SK-N-DZ (cell line): ENCODE data around the gene MCM3.

Experiments used
- DNase-seq: peaks from one replicate; pipeline ENCODE4 v3.0.0-alpha.2; 2015; ENCODE audit warnings: low spot score

MCM3 gene

DNA sequence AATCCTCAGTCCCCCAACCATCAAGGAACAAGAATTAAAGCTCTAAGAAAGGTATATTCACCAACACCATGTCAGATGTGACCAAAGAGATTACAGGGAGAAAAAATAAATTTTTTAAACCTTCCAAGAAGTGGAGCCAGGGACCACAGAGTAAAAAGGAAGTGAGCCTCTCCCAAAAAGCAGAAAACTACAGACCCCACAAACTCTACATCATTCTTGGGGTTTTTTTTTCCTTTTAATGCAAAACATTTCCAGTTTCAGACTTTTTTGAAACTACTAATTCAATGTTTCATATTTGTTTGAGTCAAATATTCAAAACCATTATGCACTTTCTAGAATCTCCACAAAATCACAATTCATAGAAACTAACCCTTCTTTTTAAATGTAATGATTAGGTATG is 33.4 kb downstream of the MCM3 start:
- DNase-seq = no peak

DNA sequence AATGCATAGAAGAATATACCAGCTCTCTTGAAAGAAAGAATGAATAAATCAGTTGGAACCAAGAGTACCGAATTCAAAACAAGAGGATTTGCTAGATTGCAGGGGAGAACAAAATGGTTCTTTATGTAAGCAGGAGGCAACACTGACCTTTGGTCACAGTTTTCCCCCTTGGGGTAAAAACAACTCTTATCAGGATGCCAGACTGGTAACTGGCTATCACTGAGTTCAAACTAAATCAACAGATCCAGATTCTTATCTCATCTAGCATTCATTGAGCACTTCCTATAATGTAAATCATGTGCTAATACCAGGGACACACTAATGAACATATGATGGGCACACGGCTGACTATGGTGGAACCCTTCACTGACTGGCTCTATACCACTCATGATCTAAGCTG is 35.5 kb downstream of the MCM3 start:
- DNase-seq = no peak

DNA sequence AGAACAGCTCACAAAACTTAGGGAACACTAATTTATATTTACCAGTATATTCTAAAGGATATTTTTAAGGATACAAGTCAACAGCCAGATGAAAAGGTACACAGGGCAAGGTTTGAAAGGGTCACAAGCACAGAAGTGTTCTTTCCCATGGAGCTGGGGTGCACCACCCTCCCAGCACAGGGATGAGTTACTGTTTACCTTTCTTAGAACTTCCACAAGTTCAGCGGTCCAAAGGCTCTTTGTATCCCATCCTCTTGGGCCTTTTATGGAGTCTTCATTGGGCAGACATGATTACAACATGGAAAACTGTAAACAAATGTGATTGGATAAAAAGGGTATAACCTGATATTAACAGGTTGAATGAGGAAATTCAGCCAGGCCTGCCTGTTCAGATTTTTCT is 39.1 kb downstream of the MCM3 start:
- DNase-seq = no peak

DNA sequence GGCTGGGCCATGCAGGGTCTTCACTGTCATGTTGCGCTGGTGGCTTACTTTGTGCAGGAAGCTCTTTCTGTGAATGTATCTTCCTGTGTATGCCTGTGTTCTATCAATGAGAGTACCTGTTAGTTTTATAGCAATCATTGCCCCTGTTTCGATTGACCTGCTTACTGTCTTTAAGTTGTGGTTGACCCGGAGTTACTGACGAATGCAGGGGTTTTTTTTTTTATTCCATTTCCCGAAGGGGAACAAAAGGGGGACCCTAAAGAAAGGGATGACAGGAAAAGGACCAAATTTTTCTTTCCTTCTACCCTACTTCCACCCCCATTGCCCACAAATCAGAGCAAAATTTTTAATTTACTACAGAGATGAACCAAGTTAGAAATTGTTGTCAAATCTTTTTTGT is 40.1 kb downstream of the MCM3 start, which contains the start of gene IL17F:
TSS of gene IL17F (minus strand) at position 101 of the 400 bp plus-strand sequence. CDS start at position 30, 71 bp downstream.
- DNase-seq = no peak

DNA sequence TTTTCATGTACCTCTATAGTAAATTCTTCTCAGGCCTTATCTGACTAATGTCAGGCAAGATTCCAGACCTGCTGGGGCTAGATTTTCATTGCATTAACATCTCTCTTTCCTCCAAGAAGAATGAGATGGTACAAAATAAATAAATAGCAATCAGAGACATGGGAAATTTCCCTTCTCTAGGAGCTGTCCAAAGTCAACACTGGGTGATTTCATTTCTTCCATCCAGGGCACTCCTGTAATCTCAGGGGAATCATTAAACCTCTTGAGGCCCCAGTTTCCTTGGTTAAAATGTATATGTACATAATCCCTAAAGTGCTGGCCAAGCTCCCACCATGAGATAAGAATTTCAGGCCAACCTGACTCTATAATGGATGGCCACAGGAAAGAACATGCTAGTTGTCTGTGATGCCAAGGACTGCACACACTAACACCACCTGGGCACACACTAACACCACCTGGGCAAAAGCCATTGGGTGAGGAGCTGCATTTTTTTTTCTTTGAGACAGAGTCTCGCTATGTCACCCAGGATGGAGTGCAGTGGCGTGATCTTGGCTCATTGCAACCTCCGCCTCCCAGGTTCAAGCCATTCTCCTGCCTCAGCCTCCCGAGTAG is 41.2 kb downstream of the MCM3 start:
- DNase-seq = no peak

DNA sequence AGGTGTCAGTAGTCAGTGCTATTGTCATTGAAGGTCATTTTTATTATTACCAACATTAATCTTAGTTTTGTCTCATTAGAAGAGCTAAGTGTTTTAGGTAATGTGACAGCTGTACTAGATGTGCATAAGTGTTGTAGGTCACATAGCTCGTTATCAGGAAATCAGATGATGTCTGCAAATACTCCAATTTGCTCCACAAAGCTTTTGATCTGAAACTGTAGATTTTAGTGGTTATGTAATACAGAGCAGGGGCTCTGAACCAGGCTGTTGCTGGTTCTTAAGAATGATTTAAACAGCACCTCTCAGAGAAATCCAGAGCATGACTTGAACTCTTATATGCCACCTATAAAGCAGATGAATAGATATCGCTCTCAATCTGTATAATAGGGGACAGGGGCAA is 42.7 kb downstream of the MCM3 start:
- DNase-seq = peak; percentile 17

DNA sequence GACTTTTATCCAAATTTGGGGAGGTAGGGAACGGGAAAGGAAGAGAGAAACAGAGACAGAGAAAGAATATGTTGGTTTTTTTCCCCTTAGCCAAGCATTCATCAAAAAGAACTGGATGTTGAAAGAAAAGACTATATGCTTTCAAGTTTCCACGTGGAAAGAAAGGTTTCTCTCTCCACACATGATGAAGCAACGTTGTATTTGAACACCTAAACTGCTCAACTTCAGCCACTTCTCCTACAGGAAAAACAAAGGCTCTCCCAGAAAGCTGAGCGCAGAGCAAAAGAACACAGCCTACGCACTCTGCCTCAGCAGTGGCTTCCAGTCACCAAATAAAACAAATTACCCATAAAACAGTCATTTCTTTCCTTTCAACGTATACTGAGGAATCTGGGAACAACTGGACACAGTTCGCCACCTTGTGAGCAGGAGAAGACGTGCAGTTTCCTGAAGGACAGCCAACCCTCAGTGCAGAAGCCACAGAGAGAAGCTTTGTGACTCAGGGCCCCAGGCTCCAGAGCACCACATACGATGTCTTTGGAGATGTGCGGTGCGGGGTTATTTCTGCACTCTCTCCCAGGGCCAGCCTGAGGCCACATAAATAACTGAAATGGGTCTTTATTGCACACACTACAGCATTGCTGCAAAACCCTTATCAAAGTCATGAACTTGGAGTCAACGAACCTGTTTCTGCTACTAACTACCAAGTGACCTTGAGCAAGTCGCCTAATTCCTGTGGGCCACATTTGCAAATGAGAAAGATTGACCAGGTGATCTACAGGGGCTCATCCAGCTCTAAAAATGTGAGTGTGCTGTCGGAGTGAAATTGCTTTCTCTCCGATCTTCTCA is 50.3 kb downstream of the MCM3 start:
- peak; percentile 55 for DNase-seq

DNA sequence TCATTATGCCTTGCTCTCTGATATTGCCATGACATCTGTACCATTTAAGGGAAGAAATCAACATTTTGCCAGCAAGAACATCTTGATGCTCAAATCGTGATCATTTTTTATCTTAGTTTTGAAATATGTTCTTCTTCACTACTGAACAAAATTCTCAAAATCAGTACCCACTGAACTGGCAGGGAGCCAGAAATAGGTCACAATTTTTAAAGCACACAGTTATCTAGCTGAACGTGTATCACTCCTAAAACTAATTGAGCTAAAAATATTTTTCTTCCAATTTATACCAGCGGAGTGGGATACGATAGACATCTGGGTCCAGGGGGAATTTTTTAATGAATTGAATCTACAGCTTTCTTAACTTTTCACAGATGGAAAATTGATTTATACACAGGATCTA is 51.5 kb downstream of the MCM3 start:
- no peak for DNase-seq

DNA sequence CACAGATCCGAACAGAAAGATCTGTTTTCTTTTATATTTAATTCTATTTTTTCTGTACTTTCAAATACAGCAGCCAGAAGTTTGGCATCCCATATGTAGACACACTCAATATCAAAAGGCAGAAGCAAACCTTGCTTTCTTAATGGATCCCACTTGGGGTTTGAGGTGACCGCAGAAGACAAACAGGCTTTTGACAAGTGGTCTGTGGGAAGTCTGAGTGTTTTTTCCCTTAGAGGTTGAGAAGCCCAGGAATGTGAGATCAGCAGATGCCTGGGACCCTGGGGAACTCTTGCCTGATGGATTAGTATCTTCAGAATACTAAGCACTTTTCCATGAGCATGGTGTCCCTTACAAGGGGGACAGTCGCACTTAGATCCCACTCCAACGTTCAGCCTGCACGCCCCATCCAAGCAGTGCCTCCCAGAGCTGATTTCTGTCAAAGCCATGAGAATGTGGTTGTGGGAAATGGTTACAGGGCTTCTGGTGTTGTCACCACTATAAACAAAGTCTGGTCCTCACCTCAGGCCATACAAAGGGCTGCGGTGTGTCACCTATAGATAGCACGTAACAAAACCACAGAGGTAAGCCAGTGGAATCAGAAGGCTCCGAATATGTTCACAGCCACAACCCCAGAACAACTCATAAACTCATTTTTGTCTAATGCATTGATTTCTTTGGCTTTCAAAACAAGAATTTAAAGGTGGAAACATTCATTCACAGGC is 53.0 kb downstream of the MCM3 start:
- no peak for DNase-seq

DNA sequence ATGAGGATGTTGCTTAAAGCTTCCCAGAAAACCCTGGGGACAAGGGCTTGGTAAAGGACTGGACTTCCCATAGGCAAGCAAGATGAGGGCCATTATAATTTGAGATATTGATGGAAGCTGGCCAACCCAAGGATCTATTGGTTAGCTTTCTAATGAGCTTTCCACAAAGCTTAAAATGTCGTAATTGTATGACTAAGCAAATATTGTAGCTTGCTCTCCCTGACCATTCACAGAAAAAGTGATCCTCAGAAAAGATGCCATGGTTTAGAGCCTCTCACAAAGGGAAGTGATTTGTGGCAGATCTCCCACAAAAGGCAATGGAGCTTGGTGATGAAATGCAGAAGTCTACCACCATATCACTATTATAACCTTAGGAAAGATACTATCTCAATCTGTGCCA is 53.9 kb downstream of the MCM3 start:
- DNase-seq = no peak

DNA sequence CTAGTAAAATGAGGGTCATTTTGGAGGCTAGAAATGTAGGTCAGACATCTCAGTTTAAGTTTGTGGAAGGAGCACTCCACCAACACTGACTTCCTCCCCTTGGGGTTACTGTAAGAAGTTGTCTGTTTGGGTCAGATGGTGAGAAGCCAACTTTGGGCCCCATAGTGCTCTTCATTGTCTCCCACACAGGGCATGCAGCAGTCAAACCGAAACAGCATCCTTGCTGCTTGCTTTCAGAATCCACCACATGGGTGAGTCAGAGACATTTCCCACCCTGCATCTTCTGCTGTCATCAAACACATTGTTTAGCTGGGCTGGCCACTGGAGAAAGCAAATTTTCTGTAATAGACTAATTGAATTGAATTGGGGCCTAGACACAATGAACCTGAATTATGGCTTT is 57.0 kb downstream of the MCM3 start:
- DNase-seq = no peak

DNA sequence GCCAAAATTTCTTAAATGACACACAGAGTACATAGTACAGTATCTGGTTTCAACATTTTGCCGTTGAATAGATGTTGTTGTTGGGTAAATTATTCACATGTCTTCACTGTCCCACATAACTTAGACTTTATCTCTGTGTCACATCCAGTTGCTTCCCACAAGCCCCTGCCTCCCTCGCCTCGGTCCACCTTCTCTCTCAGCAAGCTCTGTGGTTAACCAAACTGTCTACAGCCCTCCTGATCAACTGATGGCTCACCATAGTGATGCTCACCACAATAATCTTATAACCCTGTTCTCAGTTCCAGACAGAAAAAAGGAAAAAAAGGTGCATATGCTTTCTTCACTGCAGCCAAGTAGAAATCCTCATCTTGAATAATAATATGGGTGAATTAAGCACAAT is 63.2 kb downstream of the MCM3 start:
- no peak for DNase-seq

DNA sequence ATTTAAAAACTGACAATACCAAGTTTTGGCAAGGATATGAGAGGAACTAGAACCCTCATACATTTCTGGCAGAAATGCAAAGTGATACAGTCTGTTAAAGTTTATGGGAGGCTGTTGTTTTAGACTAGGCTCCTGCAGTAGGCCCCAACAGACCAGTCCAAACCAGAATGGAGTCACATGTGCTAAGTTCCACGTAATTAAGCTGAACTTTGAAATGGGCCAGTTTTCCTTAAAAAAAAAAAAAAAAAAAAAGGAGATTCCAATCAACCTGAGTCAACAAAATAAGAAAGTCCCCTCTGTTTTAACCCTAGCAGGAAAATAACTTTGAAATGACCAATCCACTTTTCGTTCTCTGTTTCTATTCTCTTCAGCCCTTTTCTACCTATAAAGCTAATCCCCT is 66.8 kb downstream of the MCM3 start:
- no peak for DNase-seq

DNA sequence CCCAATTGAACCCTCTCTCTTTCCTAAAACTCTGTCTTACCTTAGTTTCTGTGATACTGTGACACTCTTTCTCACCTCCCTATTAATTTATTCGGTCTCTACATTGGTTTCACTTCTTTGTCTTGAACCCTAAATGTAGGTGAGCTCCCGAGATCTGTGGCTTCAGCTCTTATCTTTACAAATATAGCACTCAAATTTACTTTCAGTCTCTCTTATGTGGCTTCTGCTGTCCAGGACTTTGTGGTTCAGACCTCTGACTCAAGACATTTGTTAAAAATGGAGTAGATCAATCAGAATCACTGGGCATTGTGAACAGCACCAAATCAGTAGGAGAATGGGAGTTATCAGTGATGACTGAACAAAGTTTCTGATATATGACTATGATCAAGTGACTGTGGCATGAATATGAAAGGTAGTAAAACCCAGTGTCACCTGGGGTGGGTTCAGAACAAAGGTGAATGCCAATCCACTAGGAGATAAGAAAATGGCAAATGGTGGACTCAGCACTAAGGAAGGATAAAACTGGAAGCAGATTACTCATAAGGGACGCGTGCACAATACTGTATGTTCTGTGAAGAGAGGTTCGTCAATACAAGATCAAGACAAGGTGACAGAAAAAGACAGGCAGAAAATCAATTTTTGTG is 67.5 kb downstream of the MCM3 start:
- no peak for DNase-seq

DNA sequence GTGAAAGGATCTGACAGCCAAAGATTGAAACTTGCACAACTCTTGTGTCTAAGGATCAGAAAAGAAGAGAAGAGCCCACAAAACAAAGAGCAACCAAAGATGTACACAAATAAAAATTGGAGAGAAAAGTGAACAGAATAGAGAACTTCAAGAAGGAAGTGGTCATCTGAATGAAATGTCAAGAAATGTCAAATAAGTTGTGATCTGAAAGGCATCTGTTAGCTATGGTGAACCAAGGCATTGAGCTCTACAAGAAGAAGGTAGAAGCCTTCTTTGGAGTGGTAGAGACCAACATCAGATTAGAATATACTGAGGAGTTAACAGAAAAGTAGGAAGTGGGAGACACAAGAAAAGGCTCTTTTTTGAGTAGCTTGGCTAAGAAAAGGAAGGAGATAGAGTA is 68.8 kb downstream of the MCM3 start:
- no peak for DNase-seq
